ENCODE measurements around the gene ENKD1.
A peak's percentile ranks its signal among the peaks of the same experiment; 100 is the strongest.

Gene ENKD1

GRCh38 chr16:67651847-67652246 lies 14.7 kb downstream of the ENKD1 start:
- no peak for DNase-seq

- DNase-seq: no peak
Measured at GRCh38 chr16:67651039-67651438, 15.5 kb downstream of the ENKD1 start.

DNA sequence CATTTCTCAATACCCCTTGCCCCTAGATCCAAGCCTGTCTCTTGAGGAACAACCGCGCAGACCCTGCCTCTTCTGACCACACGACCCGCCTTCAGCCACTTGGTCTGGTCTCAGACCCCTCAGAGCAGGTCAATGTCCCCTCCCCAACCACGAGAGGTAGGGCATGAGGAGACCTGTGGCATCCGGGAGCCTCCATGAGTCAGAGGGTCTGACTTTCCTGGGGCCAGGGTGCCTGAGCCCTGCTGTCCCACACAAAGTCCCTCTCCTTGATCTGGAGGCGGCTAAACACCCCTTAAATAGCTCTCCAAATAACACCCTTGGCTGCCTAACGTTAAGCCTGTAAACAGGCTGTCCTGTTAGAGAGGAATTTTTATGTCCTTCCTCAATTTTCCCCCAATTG lies 16.5 kb downstream of the ENKD1 start:
- no peak for DNase-seq

DNA sequence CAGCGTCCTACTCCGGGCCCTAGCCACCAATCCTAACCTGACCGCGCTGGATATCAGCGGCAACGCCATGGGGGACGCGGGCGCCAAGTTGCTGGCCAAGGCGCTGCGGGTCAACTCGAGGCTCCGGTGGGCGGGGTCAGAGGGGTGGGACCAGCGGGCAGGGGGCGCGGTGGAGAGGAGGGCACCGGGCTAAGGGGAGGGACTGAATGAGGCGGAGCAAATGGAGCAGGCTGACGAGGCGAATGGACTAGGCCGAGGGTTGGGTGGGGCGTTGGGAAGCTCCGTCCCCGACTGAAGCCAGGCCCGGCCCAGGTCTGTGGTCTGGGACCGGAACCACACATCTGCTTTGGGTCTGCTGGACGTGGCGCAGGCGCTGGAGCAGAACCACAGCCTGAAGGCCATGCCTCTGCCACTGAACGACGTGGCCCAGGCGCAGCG lies 17.0 kb downstream of the ENKD1 start:
- DNase-seq: no peak

DNA sequence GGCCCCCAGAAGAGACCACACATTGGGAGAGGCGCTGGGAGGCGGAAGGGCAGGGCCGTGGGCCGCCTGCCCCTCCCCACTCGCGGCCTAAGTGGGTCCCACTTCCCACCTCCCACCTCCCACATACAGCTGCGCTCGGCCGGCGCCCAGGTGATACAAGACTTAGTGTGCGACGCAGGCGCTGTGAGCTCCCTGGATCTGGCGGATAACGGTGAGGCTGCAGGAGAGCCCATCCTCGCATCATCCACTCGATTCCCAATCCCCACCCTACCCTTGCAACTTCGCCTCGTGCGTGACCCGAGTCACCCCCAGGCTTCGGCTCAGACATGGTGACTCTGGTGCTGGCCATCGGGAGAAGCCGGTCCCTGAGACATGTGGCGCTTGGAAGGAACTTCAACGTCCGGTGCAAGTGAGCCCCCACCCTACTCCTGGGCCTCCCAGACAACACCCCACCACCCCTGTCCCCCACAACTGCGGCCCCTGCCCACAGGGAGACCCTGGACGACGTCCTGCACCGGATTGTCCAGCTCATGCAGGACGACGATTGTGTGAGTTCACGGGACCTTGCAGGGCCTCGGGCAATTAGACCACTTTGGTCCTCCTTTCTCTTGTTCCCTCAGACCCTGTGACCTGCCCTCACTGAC lies 17.7 kb downstream of the ENKD1 start:
- DNase-seq: no peak

DNA sequence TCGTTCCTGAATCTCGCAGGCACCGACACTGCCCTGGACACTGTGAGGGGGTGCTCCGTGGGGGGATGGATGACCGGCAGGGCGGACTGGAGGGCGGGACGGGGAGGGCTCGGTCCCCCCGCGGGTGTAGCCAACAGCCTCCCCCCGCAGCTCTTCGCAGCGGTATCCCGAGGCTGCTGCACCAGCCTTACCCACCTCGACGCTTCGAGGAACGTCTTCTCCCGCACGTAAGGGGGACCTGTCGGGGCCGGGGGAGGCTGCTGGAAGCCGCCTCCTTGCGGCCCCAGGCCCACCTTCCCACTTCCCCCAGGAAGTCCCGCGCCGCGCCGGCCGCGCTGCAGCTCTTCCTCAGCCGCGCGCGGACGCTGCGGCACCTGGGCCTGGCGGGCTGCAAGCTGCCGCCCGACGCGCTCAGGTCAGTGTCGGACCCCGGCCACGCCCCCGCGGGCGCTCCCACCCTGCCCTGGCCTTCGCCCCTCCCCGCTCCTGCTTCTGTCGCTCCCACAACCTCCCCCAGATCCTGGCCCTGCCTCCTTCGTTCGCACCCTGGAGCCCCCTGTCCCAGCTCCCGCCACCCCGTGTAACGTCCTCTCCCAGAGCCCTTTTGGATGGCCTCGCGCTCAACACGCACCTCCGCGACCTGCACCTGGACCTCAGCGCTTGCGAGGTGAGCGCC lies 18.3 kb downstream of the ENKD1 start:
- DNase-seq: no peak

GRCh38 chr16:67647681-67648080 lies 18.9 kb downstream of the ENKD1 start:
- DNase-seq: no peak

DNA sequence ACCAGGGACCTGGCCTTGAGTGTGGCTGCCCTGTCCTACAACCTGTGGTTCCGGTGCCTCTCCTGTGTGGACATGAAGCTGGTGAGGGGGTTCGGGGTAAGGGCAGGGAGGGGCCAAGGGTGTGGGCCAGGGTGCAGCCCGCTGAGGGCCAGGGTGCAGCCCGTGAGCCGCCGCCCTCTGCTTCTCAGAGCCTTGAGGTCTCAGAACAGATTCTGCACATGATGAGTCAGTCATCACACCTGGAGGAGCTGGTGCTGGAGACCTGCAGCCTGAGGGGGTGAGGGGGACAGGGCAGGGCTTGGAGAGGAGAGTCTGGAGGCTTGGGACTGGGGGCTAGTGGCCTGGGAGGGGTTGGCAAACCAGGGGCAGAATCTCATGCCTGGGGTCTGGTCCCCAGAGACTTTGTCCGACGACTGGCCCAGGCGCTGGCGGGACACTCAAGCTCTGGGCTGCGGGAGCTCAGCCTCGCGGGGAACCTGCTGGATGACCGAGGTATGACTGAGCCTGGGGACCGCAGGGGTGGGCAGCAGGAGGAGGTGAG lies 19.4 kb downstream of the ENKD1 start:
- DNase-seq: no peak

- DNase-seq: no peak
Measured at GRCh38 chr16:67645397-67646121, 21.0 kb downstream of the ENKD1 start.

- DNase-seq: no peak
Measured at GRCh38 chr16:67644038-67644437, 22.5 kb downstream of the ENKD1 start.

DNA sequence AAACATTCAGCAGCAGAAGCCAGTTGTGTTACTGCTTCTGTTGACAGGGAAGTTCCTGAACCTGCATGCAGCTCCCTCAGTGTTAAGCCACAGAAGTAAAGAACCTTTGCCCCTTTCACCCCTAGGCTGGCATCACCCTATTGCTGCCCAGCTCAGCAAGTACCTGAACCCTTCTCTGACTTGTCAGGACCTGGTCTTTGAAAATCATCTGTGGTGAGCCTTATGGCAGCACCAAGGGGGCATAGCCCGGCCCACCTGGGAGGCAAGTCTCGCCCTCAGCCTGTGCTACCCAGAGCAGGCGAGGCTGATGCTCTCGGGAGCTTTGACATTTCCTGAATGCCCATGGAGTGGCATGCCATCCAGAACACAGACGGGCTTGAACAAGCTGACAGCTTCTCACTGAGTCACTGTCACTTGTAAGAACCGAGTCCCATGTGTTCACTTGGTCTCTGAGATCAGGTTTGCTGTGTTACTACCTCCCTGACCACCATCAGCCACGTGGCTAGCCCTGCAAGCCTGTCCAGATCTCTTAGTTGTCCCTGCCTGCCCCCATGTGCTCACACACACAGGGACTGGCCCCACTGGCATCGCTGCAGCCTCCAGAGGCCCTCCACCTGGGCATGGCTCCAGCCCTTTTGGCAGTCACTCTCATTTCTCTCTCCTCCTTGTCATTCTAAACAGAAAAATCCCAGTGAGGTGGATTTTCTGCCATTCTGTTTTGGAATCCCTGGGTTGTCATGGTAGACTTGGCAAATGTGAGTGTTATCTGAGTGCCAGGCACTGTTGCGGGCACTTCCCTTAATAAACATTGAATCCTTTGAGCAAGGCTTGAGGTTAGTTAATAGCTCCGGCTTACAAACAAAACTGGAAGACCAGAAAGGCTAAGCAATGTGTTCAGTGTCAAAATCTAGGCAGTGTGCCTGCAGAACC lies 24.5 kb downstream of the ENKD1 start:
- DNase-seq: peak in 45 of 56 donors; percentile 13 to 80 (median 53)

DNA sequence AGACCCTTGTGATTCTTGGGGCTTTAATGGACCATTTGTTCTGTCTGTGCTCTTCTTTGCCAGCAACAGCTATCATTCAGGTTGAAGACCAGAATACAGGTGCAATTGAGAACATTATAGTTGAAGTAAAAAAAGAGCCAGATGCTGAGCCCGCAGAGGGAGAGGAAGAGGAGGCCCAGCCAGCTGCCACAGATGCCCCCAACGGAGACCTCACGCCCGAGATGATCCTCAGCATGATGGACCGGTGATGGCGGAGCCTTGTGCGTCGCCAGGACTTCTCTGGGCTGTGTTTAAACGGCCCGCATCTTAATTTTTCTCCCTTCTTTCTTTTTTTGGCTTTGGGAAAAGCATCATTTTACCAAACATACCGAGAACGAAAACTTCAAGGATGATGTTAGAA lies 28.9 kb downstream of the ENKD1 start:
- no peak for DNase-seq

- no peak for DNase-seq
Measured at GRCh38 chr16:67636713-67637112, 29.8 kb downstream of the ENKD1 start.

GRCh38 chr16:67632415-67633172 lies 34.0 kb downstream of the ENKD1 start:
- DNase-seq: peak in 6 of 56 donors; percentile 12 to 44 (median 24)

DNA sequence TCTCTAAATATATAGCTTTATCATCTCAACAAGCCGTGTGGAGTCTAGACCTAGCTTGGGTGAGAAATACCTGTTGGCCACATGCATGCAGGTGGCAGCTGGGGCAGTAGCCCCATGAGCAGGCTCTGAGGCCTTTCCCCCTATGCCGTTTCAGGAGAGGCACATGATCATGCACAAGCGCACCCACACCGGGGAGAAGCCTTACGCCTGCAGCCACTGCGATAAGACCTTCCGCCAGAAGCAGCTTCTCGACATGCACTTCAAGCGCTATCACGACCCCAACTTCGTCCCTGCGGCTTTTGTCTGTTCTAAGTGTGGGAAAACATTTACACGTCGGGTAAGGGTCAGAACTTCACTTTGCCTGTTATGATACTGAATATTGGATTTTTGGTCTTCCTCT lies 38.3 kb downstream of the ENKD1 start:
- DNase-seq: no peak

- DNase-seq: no peak
Measured at GRCh38 chr16:67613808-67614207, 52.7 kb downstream of the ENKD1 start.
